Left ventricle myocardium inferior (tissue), 1 donor: ENCODE data around the gene INKA1. TPM values are rescaled to one million over a fixed set of nuclear protein-coding genes. Genes with fewer than 3 reads are reported as not detected.

Experiments used
- DNase-seq: peaks from one replicate; pipeline ENCODE4 v3.0.0-alpha.2; 2020
- H3K27ac ChIP-seq: fragments of 200-600 bp; replicated peaks from 2 replicates; pipeline ENCODE4 v1.8.0; 2021
- H3K27me3 ChIP-seq: fragments of 200-600 bp; 2 replicates; pipeline ENCODE4 v1.8.0; 2021; ENCODE audit warnings: low read depth
- H3K36me3 ChIP-seq: fragments of 200-600 bp; 2 replicates; pipeline ENCODE4 v1.8.0; 2021
- H3K4me1 ChIP-seq: fragments of 200-600 bp; 2 replicates; pipeline ENCODE4 v1.8.0; 2021
- H3K4me3 ChIP-seq: fragments of 200-600 bp; 2 replicates; pipeline ENCODE4 v1.8.0; 2021; ENCODE audit warnings: mild to moderate bottlenecking, moderate library complexity
- H3K9me3 ChIP-seq: fragments of 200-600 bp; replicated peaks from 2 replicates; pipeline ENCODE4 v1.8.0; 2021
- CTCF ChIP-seq: fragments of 200-600 bp; IDR thresholded peaks from 2 replicates; pipeline ENCODE4 v1.8.0; 2021; ENCODE audit warnings: antibody characterized with exemption, mild to moderate bottlenecking, borderline replicate concordance
- intact Hi-C: fragments of 100-400 bp; cut with micrococcal nuclease; formaldehyde crosslinking; loops from one replicate; pipeline ENCODE4 v1.11.0; 2022
- total RNA-seq: library from RNA; stranded (reverse); fragmentation: NEBNext Ultra II Directional; extraction: Animal tissue kit (Norgen Biotek cat#: 25700); gene quantifications from one replicate; pipeline ENCODE4 v1.2.1, GENCODE V29; 2021
- donor health status: DM: no; HTN: yes; CAD: no; lungs with severe emphysema.

The INKA1 gene
- total RNA-seq, 1 donor from 2014 or later, result 2.3 TPM

GRCh38 chr3:49761661-49762060 is 41.4 kb upstream of the INKA1 start:
- intact Hi-C loops, result no loop called here

GRCh38 chr3:49763981-49764380 is 39.1 kb upstream of the INKA1 start:
- no peaks in the 10 kb centered on the region for H3K27me3 ChIP-seq
- H3K4me3 ChIP-seq, result no peak overlapping the region
- no peaks in the 10 kb centered on the region for H3K9me3 ChIP-seq
- no peak overlapping the region for H3K27ac ChIP-seq
- H3K4me1 ChIP-seq, result peaks cover 5% of the 10 kb centered on the region
- H3K36me3 ChIP-seq, result no peaks in the 10 kb centered on the region
- TF ChIP-seq CTCF, result no peak
- intact Hi-C loops, result no loop called here
- no peak for DNase-seq

More at GRCh38 chr3:49761661-49762060, 41.4 kb upstream of the INKA1 start:
- no peak for TF ChIP-seq CTCF
- no peak for DNase-seq
- H3K4me1 ChIP-seq, result peaks cover 21% of the 10 kb centered on the region
- H3K27me3 ChIP-seq, result no peaks in the 10 kb centered on the region
- no peak overlapping the region for H3K27ac ChIP-seq
- H3K9me3 ChIP-seq, result no peaks in the 10 kb centered on the region
- no peak overlapping the region for H3K4me3 ChIP-seq
- H3K36me3 ChIP-seq, result no peaks in the 10 kb centered on the region

- no peak overlapping the region for H3K27ac ChIP-seq
- H3K4me1 ChIP-seq, result peaks cover 8% of the 10 kb centered on the region
- no peaks in the 10 kb centered on the region for H3K36me3 ChIP-seq
- TF ChIP-seq CTCF, result no peak
- intact Hi-C loops, result no loop called here
- no peaks in the 10 kb centered on the region for H3K9me3 ChIP-seq
- no peaks in the 10 kb centered on the region for H3K27me3 ChIP-seq
- DNase-seq, result no peak
- H3K4me3 ChIP-seq, result no peak overlapping the region
Measured at GRCh38 chr3:49769286-49769915, 33.7 kb upstream of the INKA1 start.

GRCh38 chr3:49769926-49770325 is 33.1 kb upstream of the INKA1 start:
- intact Hi-C loops, result no loop called here
- DNase-seq, result no peak
- no peaks in the 10 kb centered on the region for H3K36me3 ChIP-seq
- no peak overlapping the region for H3K27ac ChIP-seq
- H3K27me3 ChIP-seq, result no peaks in the 10 kb centered on the region
- H3K4me1 ChIP-seq, result peaks cover 9% of the 10 kb centered on the region
- no peak for TF ChIP-seq CTCF
- H3K9me3 ChIP-seq, result no peaks in the 10 kb centered on the region
- H3K4me3 ChIP-seq, result no peak overlapping the region

- no peaks in the 10 kb centered on the region for H3K27me3 ChIP-seq
- intact Hi-C loops, result no loop called here
- H3K27ac ChIP-seq, result no peak overlapping the region
- H3K9me3 ChIP-seq, result no peaks in the 10 kb centered on the region
- H3K4me1 ChIP-seq, result peaks cover 18% of the 10 kb centered on the region
- no peak for TF ChIP-seq CTCF
- no peak overlapping the region for H3K4me3 ChIP-seq
- DNase-seq, result no peak
- H3K36me3 ChIP-seq, result peaks cover 3% of the 10 kb centered on the region
Measured at GRCh38 chr3:49771340-49771938, 31.6 kb upstream of the INKA1 start.
